ENCODE results near the gene PODN. TPM values are rescaled to one million over a fixed set of nuclear protein-coding genes. Genes with fewer than 3 reads are reported as not detected.

PODN gene
- total RNA-seq, 6 experiments from 2014 or later = 2.8 to 9.8 (median 5.1) TPM

- DNase-seq (no peak), ATAC-seq (no peak)
- H3K9me3 ChIP-seq = no peaks in the 10 kb centered on the region
- peaks cover 0 to 3% (median 0%) of the 10 kb centered on the region in 4 donors for H3K4me1 ChIP-seq
- WGBS (ENCODE audit: insufficient coverage, low coverage, low lambda C conversion rate, missing lambda C conversion rate) = 86% methylated on average over 4 of the region's 13 CpGs
- H3K27ac ChIP-seq = no peak overlapping the region
- H3K4me3 ChIP-seq = no peak overlapping the region
- TF ChIP-seq POLR2A (IDR thresholded peaks at IDR 0.05) = no peak
- TF ChIP-seq, protein P1, sequence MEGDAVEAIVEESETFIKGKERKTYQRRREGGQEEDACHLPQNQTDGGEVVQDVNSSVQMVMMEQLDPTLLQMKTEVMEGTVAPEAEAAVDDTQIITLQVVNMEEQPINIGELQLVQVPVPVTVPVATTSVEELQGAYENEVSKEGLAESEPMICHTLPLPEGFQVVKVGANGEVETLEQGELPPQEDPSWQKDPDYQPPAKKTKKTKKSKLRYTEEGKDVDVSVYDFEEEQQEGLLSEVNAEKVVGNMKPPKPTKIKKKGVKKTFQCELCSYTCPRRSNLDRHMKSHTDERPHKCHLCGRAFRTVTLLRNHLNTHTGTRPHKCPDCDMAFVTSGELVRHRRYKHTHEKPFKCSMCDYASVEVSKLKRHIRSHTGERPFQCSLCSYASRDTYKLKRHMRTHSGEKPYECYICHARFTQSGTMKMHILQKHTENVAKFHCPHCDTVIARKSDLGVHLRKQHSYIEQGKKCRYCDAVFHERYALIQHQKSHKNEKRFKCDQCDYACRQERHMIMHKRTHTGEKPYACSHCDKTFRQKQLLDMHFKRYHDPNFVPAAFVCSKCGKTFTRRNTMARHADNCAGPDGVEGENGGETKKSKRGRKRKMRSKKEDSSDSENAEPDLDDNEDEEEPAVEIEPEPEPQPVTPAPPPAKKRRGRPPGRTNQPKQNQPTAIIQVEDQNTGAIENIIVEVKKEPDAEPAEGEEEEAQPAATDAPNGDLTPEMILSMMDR (IDR thresholded peaks at IDR 0.05) = no peak
- no peaks in the 10 kb centered on the region for H3K36me3 ChIP-seq
- H3K27me3 ChIP-seq = peaks cover 0 to 3% of the 10 kb centered on the region in 2 donors
- intact Hi-C loops (cut with DNase I) = no loop called here
Measured at GRCh38 chr1:53066891-53067738, 5.1 kb downstream of the PODN start.

- no peaks in the 10 kb centered on the region for H3K36me3 ChIP-seq
- H3K4me1 ChIP-seq = no peaks in the 10 kb centered on the region
- DNase-seq (no peak), ATAC-seq (no peak)
- no CpG with 5 or more reads among the region's 2 CpGs for WGBS (ENCODE audit: insufficient coverage, low coverage, low lambda C conversion rate, missing lambda C conversion rate)
- H3K4me3 ChIP-seq = no peak overlapping the region
- TF ChIP-seq, protein P1 (IDR thresholded peaks at IDR 0.05) = no peak
- no peak for TF ChIP-seq POLR2A (IDR thresholded peaks at IDR 0.05)
- H3K9me3 ChIP-seq = no peaks in the 10 kb centered on the region
- intact Hi-C loops (cut with DNase I) = no loop called here
- no peak overlapping the region for H3K27ac ChIP-seq
- H3K27me3 ChIP-seq = no peaks in the 10 kb centered on the region
Measured at GRCh38 chr1:53067886-53068285, 5.9 kb downstream of the PODN start.

GRCh38 chr1:53068314-53069099 is 6.5 kb downstream of the PODN start:
- no peaks in the 10 kb centered on the region for H3K9me3 ChIP-seq
- H3K27ac ChIP-seq = no peak overlapping the region
- no peak for TF ChIP-seq POLR2A (IDR thresholded peaks at IDR 0.05)
- TF ChIP-seq, protein P1 (IDR thresholded peaks at IDR 0.05) = no peak
- DNase-seq (no peak), ATAC-seq (no peak)
- no CpG with 5 or more reads among the region's 7 CpGs for WGBS (ENCODE audit: insufficient coverage, low coverage, low lambda C conversion rate, missing lambda C conversion rate)
- H3K36me3 ChIP-seq = no peaks in the 10 kb centered on the region
- H3K27me3 ChIP-seq = no peaks in the 10 kb centered on the region
- intact Hi-C loops (cut with DNase I) = no loop called here
- no peak overlapping the region for H3K4me3 ChIP-seq
- no peaks in the 10 kb centered on the region for H3K4me1 ChIP-seq

GRCh38 chr1:53069265-53069662 is 7.3 kb downstream of the PODN start:
- intact Hi-C loops (cut with DNase I) = no loop called here

More at GRCh38 chr1:53069265-53069662, 7.3 kb downstream of the PODN start:
- Histone ChIP-seq H3K27ac (no peak overlapping the region), H3K36me3 (no peaks in the 10 kb centered on the region), H3K4me1 (no peaks in the 10 kb centered on the region), H3K27me3 (no peaks in the 10 kb centered on the region), H3K4me3 (no peak overlapping the region), H3K9me3 (no peaks in the 10 kb centered on the region)
- DNase-seq = peak in 1 of 3 donors; percentile 25
- no CpG with 5 or more reads among the region's 7 CpGs for WGBS (ENCODE audit: insufficient coverage, low coverage, low lambda C conversion rate, missing lambda C conversion rate)
- TF ChIP-seq, protein P1 (IDR thresholded peaks at IDR 0.05) = no peak
- TF ChIP-seq POLR2A (IDR thresholded peaks at IDR 0.05) = no peak
- no peak for ATAC-seq
